Liver (tissue), 3 donors: ENCODE data around the gene PDLIM5.

ENCODE experiments used
- CTCF ChIP-seq: fragments of 150-350 bp; IDR thresholded peaks from 2 replicates; pipeline ENCODE4 v1.5.1; 2017; ENCODE audit warnings: improper control_type of control experiment, low read depth, low read length; ENCODE audit not compliant: missing input control
- EGR1 ChIP-seq, 2 donors: IDR thresholded peaks; 2 replicates each; pipeline ENCODE4 v1.6.1; 2016 to 2018; ENCODE audit warnings: antibody characterized with exemption in 2 of 2, low read depth in 2 of 2
- FOXA1 ChIP-seq: IDR thresholded peaks from 2 replicates; pipeline ENCODE4 v1.6.1; 2016; ENCODE audit warnings: antibody characterized with exemption
- JUND ChIP-seq, 2 donors: IDR thresholded peaks; 2 replicates each; pipeline ENCODE4 v1.6.1; 2016; ENCODE audit warnings: antibody characterized with exemption in 2 of 2
- NR2F2 ChIP-seq: IDR thresholded peaks from 2 replicates; pipeline ENCODE4 v1.6.1; 2016; ENCODE audit warnings: antibody characterized with exemption
- RAD21 ChIP-seq, 2 donors: IDR thresholded peaks; 2 replicates each; pipeline ENCODE4 v1.6.1; 2016; ENCODE audit warnings: antibody characterized with exemption in 2 of 2, mild to moderate bottlenecking in 2 of 2
- REST ChIP-seq: IDR thresholded peaks from 2 replicates; pipeline ENCODE4 v1.6.1; 2016; ENCODE audit warnings: antibody characterized with exemption, mild to moderate bottlenecking
- SP1 ChIP-seq: IDR thresholded peaks from 2 replicates; pipeline ENCODE4 v1.6.1; 2018; ENCODE audit warnings: antibody characterized with exemption, mild to moderate bottlenecking
- TAF1 ChIP-seq: conservative IDR thresholded peaks from 2 replicates; pipeline ENCODE4 v1.6.1; 2016; ENCODE audit warnings: antibody characterized with exemption, mild to moderate bottlenecking
- YY1 ChIP-seq: IDR thresholded peaks from 2 replicates; pipeline ENCODE4 v1.6.1; 2016; ENCODE audit warnings: antibody characterized with exemption, mild to moderate bottlenecking
- donor health status: healthy.
- donor health status: healthy.

GRCh38 chr4:94654714-94655113 lies 203.0 kb downstream of the PDLIM5 start:
- TF ChIP-seq FOXA1 (no peak), CTCF (no peak), REST (no peak), RAD21 (IDR thresholded peaks at IDR 0.05) (no peak), EGR1 (IDR thresholded peaks at IDR 0.05; ENCODE audit: low read depth in 2 of 2) (no peak), NR2F2 (no peak), YY1 (no peak), TAF1 (no peak), JUND (IDR thresholded peaks at IDR 0.05) (no peak), SP1 (no peak)
